HepG2 (cell line): ENCODE data around the gene BTK. TPM values are rescaled to one million over a fixed set of nuclear protein-coding genes. Genes with fewer than 3 reads are reported as not detected.

Experiments used
- ATAC-seq: fragments of 200-7000 bp; cut with Tn5 transposase; 3 replicates; pipeline ENCODE4 v1.9.1; 2020; ENCODE audit warnings: mild to moderate bottlenecking, moderate library complexity
- BruUV-seq: library from RNA; stranded (reverse); fragments of 400-500 nt; replicated peaks from 2 replicates; lab custom pipeline; 2021; lab: Mats Ljungman, UMichigan
- CTCF ChIA-PET: fragments of 300-600 bp; formaldehyde crosslinking; extraction: SDS; loops from one replicate; lab custom pipeline; 2021; ENCODE audit warnings: low total read pairs, inconsistent platforms, low intra/inter-chr PET ratio; lab: Yijun Ruan, JAX
- POLR2A ChIA-PET: fragments of 350-600 bp; sonication (Branson Sonifier 250); formaldehyde crosslinking; loops from one replicate; lab custom pipeline; 2020; ENCODE audit warnings: antibody characterized with exemption, inconsistent platforms; lab: Yijun Ruan, JAX
- DNase-seq: peaks from one replicate; pipeline ENCODE4 v3.0.0-alpha.2; 2015; ENCODE audit warnings: low spot score
- FAIRE-seq: peaks from 3 replicates; lab custom pipeline; 2011; peaks lifted over from hg19 to GRCh38; lab: Jason Lieb, UNC
- H2AFZ ChIP-seq: one replicate; pipeline ENCODE4 v1.6.1; 2011; ENCODE audit warnings: low read length, inconsistent platforms
- H3K27ac ChIP-seq: fragments of 300-600 bp; 3 replicates; pipeline ENCODE4 v1.8.0; 2011; ENCODE audit warnings: mixed run types, mild to moderate bottlenecking, mixed read lengths, low read length, inconsistent platforms; ENCODE audit not compliant: insufficient read depth; ENCODE audit errors: extremely low read length
- H3K27me3 ChIP-seq, 2 experiments: fragments of 200-600 bp in 1 of 2; 2 replicates in 1 of 2; 3 replicates in 1 of 2; pipeline versions ENCODE4 v1.6.0 to v1.8.0; 2011; ENCODE audit warnings: low read length in 2 of 2, mild to moderate bottlenecking in 2 of 2, moderate library complexity in 2 of 2, inconsistent platforms in 1 of 2; ENCODE audit not compliant: insufficient read depth in 2 of 2, control insufficient read depth in 1 of 2
- H3K36me3 ChIP-seq, 2 experiments: fragments of 200-600 bp in 1 of 2; replicated peaks in 1 of 2; 2 replicates in 1 of 2; 3 replicates in 1 of 2; pipeline versions ENCODE4 v1.5.1 to v1.8.0; 2011; ENCODE audit warnings: low read length in 2 of 2, inconsistent platforms in 1 of 2; ENCODE audit not compliant: insufficient read depth in 2 of 2, control insufficient read depth in 1 of 2
- H3K4me1 ChIP-seq: 2 replicates; pipeline ENCODE4 v1.5.1; 2012; ENCODE audit warnings: low read length, inconsistent platforms; ENCODE audit not compliant: insufficient read depth
- H3K4me2 ChIP-seq: 2 replicates; pipeline ENCODE4 v1.6.0; 2011; ENCODE audit warnings: low read depth, low read length, inconsistent platforms
- H3K4me3 ChIP-seq, 3 experiments: fragments of 200-600 bp in 1 of 3; sonication (generic), shearing (Covaris generic) in 1 of 3; replicated peaks in 1 of 3; 2 replicates each; pipeline ENCODE4 v1.5.1; 2011 to 2016; ENCODE audit warnings: low read length in 3 of 3, inconsistent platforms in 2 of 3, low read depth in 2 of 3, mild to moderate bottlenecking in 2 of 3, control low read depth in 1 of 3, mixed read lengths in 1 of 3; ENCODE audit not compliant: insufficient read depth in 1 of 3
- H3K79me2 ChIP-seq: one replicate; pipeline ENCODE4 v1.6.1; 2011; ENCODE audit warnings: low read length, inconsistent platforms; ENCODE audit not compliant: insufficient read depth
- H3K9ac ChIP-seq: 2 replicates; pipeline ENCODE4 v1.6.0; 2011; ENCODE audit warnings: mild to moderate bottlenecking, low read depth, low read length, inconsistent platforms; ENCODE audit not compliant: insufficient read depth
- H3K9me3 ChIP-seq: 2 replicates; pipeline ENCODE4 v1.5.1; 2012; ENCODE audit warnings: mild to moderate bottlenecking, low read length
- H4K20me1 ChIP-seq: 2 replicates; pipeline ENCODE4 v1.6.0; 2011; ENCODE audit warnings: inconsistent platforms, mild to moderate bottlenecking, low read length, moderate library complexity; ENCODE audit not compliant: insufficient read depth
- ARNTL ChIP-seq: sonication (generic); formaldehyde crosslinking; IDR thresholded peaks from 2 replicates; pipeline ENCODE4 v1.4.0; 2020; ENCODE audit warnings: mild to moderate bottlenecking, missing genetic modification reagents
- CEBPB ChIP-seq: IDR thresholded peaks from 2 replicates; pipeline ENCODE4 v1.6.1; 2011; ENCODE audit warnings: low read depth, low read length, improper control_type of control experiment, borderline replicate concordance
- CEBPG ChIP-seq: IDR thresholded peaks from 2 replicates; pipeline ENCODE4 v1.6.1; 2016
- GABPB1 ChIP-seq: IDR thresholded peaks from 2 replicates; pipeline ENCODE4 v1.6.1; 2016; ENCODE audit warnings: mild to moderate bottlenecking, missing genetic modification reagents, moderate library complexity, missing compliant biosample characterization
- HNF4A ChIP-seq: sonication (generic); formaldehyde crosslinking; IDR thresholded peaks from 2 replicates; pipeline ENCODE4 v1.4.0; 2020; ENCODE audit warnings: missing genetic modification reagents
- HNF4G ChIP-seq, 2 experiments: sonication (generic) in 1 of 2; formaldehyde crosslinking in 1 of 2; IDR thresholded peaks; 2 replicates each; pipeline versions ENCODE4 v1.4.0 to v1.6.1; 2011 to 2020; ENCODE audit warnings: borderline replicate concordance in 2 of 2, low read depth in 2 of 2, mild to moderate bottlenecking in 2 of 2, low read length in 1 of 2, missing genetic modification reagents in 1 of 2, moderate library complexity in 1 of 2
- KDM5A ChIP-seq: fragments of 200-600 bp; sonication (generic); IDR thresholded peaks from 2 replicates; pipeline ENCODE4 v1.7.0; 2018; ENCODE audit warnings: antibody characterized with exemption, mild to moderate bottlenecking, low read length, borderline replicate concordance
- ZFAT ChIP-seq: sonication (generic); formaldehyde crosslinking; conservative IDR thresholded peaks from 2 replicates; pipeline ENCODE4 v1.8.1; 2023; ENCODE audit warnings: missing genetic modification reagents, inconsistent platforms
- ZNF414 ChIP-seq: sonication (generic); formaldehyde crosslinking; IDR thresholded peaks from 2 replicates; pipeline ENCODE4 v1.5.0; 2020; ENCODE audit warnings: missing genetic modification reagents
- ZNF720 ChIP-seq: sonication (generic); formaldehyde crosslinking; IDR thresholded peaks from 2 replicates; pipeline ENCODE4 v1.4.0; 2020; ENCODE audit warnings: missing genetic modification reagents
- WGBS: methylation state at CpG from one replicate; pipeline ENCODE4 v1.1.6; 2017; ENCODE audit warnings: low lambda C conversion rate; 5-methylcytosine and 5-hydroxymethylcytosine counted together
- in situ Hi-C: cut with HindIII; loops from 2 replicates; pipeline ENCODE4 v1.10.0; 2017; ENCODE audit warnings: low pct_unique_long_range_greater_than_20kb; ENCODE audit not compliant: extremely low pct_ligation_motif_present
- intact Hi-C: fragments of 100-400 bp; cut with micrococcal nuclease; formaldehyde crosslinking; loops from one replicate; pipeline ENCODE4 v1.10.0; 2022; ENCODE audit not compliant: unreplicated experiment
- polyA plus RNA-seq, 8 experiments: library from polyadenylated mRNA; depleted of rRNA in 3 of 8; stranded (reverse) in 7 of 8; unstranded in 1 of 8; fragments of >200 nt; fragmentation: Illumina TruSeq in 4 of 8; extraction: Trizol in 4 of 8; gene quantifications; 2 replicates each; pipeline versions ENCODE4 v1.2.1 to v1.2.3, GENCODE V29; 2011 to 2016; ENCODE audit warnings: low read depth in 4 of 8, missing spikeins in 1 of 8, mixed read lengths in 1 of 8; ENCODE audit not compliant: insufficient read depth in 1 of 8
- total RNA-seq, 5 experiments: library from RNA; depleted of rRNA; stranded (reverse); fragments of >200 nt; fragmentation: Illumina TruSeq; extraction: Trizol; gene quantifications; 2 replicates each; pipeline ENCODE4 v1.2.3, GENCODE V29; 2016; ENCODE audit warnings: low read depth in 1 of 5
- TF ChIP-seq, protein P1 (sequence below): IDR thresholded peaks from 2 replicates; pipeline ENCODE4 v1.6.1; 2016; ENCODE audit warnings: low read depth, control low read depth
- TF ChIP-seq, protein P2 (sequence below): sonication (generic); formaldehyde crosslinking; IDR thresholded peaks from 2 replicates; pipeline ENCODE4 v1.5.1; 2020; ENCODE audit warnings: missing genetic modification reagents, mild to moderate bottlenecking, borderline replicate concordance

The BTK gene
- total and polyA plus RNA-seq, 2 of the 13 experiments (the other 11 are each of a cell fraction or from before 2014, with no cell fraction given), result not detected

DNA sequence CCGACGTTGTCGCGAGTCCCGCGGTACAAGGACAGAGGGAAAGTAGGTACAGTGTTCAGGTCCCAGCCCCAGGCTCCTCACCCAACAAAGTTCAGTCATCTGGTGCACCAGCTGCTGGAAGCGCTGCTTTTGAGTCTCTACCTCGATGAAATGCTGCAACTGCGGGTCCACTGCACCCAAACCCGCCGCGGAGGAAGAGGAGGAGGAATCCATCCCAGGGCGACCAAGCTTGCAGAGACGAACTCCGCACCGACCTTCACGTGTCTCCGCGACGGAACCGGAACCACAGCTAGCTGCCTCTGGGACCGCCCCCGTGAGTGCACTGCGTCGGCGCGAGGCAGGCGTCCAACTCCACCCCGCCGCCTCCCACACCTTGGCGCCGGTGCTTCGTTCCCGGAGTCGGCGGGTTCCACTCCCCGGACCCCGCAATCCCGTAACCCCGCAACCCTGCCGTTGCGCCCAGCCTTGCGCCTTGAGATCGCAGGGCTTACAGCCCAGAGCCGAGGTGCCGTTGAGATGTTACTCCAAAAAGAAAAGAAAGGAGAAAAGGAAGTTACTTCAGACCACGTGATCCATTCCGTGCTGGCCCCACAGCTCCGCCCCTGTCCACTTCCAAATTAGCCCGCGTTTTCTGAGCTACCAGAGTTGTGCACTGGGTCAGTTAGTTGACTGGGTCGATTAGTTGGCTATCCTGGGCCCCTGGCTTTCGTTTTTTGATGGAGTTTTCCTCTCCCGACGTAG is 37.4 kb downstream of the BTK start, which contains the start of gene TIMM8A (continued):
- TF ChIP-seq GABPB1 (CRISPR knock-in tag), result peak; percentile 93
- peak; percentile 35; the same call in 1 of the 2 replicates for TF ChIP-seq ZNF414
- 0 out of 2 replicates have a peak, but pooled peaks have one; percentile 32 for TF ChIP-seq ARNTL

DNA sequence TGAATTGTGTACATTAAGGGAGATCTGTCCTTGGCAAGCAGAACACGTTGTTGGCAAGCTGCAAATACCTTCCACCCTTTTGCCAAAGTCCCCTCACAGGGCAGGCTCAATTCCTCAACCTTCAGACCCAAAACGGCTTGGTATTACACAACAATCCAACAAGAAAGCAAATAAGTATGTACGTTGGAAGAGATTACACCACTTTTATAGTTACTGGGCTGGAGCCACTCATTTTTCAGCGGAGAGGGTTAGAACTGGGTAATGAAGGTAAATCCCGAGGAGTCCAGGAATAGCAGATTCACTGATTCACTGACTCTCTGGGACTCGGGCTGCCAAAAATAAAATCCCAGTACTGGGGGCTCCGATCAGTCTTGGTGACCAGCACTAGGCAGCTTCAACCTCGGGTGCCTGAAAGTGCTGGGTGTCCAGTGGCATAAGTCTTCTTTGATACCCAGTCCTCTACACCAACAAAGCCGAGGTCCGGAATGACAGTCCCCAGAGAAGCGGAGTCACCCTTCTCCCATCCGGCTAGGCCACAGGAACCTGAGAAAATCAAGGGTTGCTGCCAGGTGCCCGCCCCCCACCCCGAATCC is 38.0 kb downstream of the BTK start:
- H3K36me3 ChIP-seq, result peaks cover 0 to 3% of the 10 kb centered on the region in 2 experiments; a peak in 1 of 5 replicates
- ChIA-PET CTCF (no interaction called here), POLR2A (interaction anchor here (0.5 to 2.6 kb wide), 4 partner anchors 43 to 297 kb away, joined by 3 to 35 read pairs (median 4); partner anchors contain the start of gene RPL36A)
- TSS peak; percentile 66 for BruUV-seq
- FAIRE-seq (peak; percentile 90), DNase-seq (peak; percentile 43), ATAC-seq (peak; percentile 64)
- peak overlapping the region; percentile 74 for H3K4me2 ChIP-seq
- in situ Hi-C loops (no loop called here), intact Hi-C loops (loop anchor here (5.0 kb wide), 2 partner anchors 44 to 59 kb away; partner anchors contain the start of genes GLA, HNRNPH2 and RPL36A)
- peaks cover 20% of the 10 kb centered on the region for H3K79me2 ChIP-seq
- WGBS, result 0% methylated on average over 4 of the region's 14 CpGs
- H3K27ac ChIP-seq, result peak overlapping the region; percentile 85
- H4K20me1 ChIP-seq, result no peaks in the 10 kb centered on the region
- H2AFZ ChIP-seq, result no peak overlapping the region
- peak overlapping the region; percentile 76 for H3K9ac ChIP-seq
- H3K4me1 ChIP-seq, result 0 out of 2 replicates have a peak, but pooled peaks cover 8% of the 10 kb centered on the region
- H3K4me3 ChIP-seq, result peak overlapping the region; percentile 66 to 75 (median 71)
- no peaks in the 10 kb centered on the region for H3K9me3 ChIP-seq
- H3K27me3 ChIP-seq, result no peaks in the 10 kb centered on the region
- TF ChIP-seq HNF4G (IDR thresholded peaks at IDR 0.05; ENCODE audit: borderline replicate concordance, low read depth, low read length), result peak; percentile 48; the same call in 1 of the 2 replicates
- TF ChIP-seq HNF4G (CRISPR knock-in tag; IDR thresholded peaks at IDR 0.05; ENCODE audit: borderline replicate concordance, low read depth), result no peak
- TF ChIP-seq CEBPG (CRISPR knock-in tag), result peak; percentile 60
- TF ChIP-seq HNF4A (CRISPR knock-in tag), result peak; percentile 54
- TF ChIP-seq, protein P1, sequence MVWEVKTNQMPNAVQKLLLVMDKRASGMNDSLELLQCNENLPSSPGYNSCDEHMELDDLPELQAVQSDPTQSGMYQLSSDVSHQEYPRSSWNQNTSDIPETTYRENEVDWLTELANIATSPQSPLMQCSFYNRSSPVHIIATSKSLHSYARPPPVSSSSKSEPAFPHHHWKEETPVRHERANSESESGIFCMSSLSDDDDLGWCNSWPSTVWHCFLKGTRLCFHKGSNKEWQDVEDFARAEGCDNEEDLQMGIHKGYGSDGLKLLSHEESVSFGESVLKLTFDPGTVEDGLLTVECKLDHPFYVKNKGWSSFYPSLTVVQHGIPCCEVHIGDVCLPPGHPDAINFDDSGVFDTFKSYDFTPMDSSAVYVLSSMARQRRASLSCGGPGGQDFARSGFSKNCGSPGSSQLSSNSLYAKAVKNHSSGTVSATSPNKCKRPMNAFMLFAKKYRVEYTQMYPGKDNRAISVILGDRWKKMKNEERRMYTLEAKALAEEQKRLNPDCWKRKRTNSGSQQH (CRISPR knock-in tag), result no peak
- TF ChIP-seq KDM5A, result 0 out of 2 replicates have a peak, but pooled peaks have one; percentile 21
- TF ChIP-seq, protein P2, sequence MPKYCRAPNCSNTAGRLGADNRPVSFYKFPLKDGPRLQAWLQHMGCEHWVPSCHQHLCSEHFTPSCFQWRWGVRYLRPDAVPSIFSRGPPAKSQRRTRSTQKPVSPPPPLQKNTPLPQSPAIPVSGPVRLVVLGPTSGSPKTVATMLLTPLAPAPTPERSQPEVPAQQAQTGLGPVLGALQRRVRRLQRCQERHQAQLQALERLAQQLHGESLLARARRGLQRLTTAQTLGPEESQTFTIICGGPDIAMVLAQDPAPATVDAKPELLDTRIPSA (CRISPR knock-in tag), result 0 out of 2 replicates have a peak, but pooled peaks have one; percentile 60
- peak; percentile 94 for TF ChIP-seq ZFAT (CRISPR knock-in tag)
- peak; percentile 73 for TF ChIP-seq CEBPB
- no peak for TF ChIP-seq ZNF720 (CRISPR knock-in tag)
- TF ChIP-seq ZNF414, result 0 out of 2 replicates have a peak, but pooled peaks have one; percentile 5
